SK-N-MC (cell line): ENCODE measurements around the gene CFAP119.
"Not testable (repeated sequence)": the region's sequence is repeated elsewhere in the genome, so short reads cannot be mapped to it uniquely, and the experiment has no call there.

Source experiments
- EZH2 ChIP-seq: fragments of 200-600 bp; sonication (generic); IDR thresholded peaks from one replicate; pipeline ENCODE4 v1.6.1; 2017; ENCODE audit warnings: antibody characterized with exemption
- FOXP2 ChIP-seq: optimal IDR thresholded peaks from 2 replicates; pipeline ENCODE3; 2011; ENCODE audit warnings: mild to moderate bottlenecking, moderate library complexity; ENCODE audit not compliant: insufficient read depth; ENCODE audit errors: extremely low read length, control extremely low read depth
- POLR2AphosphoS5 ChIP-seq: IDR thresholded peaks from 2 replicates; pipeline ENCODE4 v1.6.1; 2012; ENCODE audit warnings: mild to moderate bottlenecking, low read depth, low read length, borderline replicate concordance

- not testable (repeated sequence) for TF ChIP-seq POLR2AphosphoS5, EZH2, FOXP2
Observed at GRCh38 chr16:30808890-30809426, 47.1 kb upstream of the CFAP119 start.
